AG09309 (cell line): Measurements from ENCODE around the gene AGBL4.

Source experiments
- DNase-seq: peaks from one replicate; pipeline ENCODE4 v3.0.0-alpha.2; 2010; ENCODE audit warnings: low read depth
- H3K4me3 ChIP-seq: 2 replicates; pipeline ENCODE4 v1.5.1; 2011; ENCODE audit warnings: mild to moderate bottlenecking, low read depth, low read length, moderate library complexity; ENCODE audit not compliant: control insufficient read depth
- TF ChIP-seq, protein P1 (sequence below): IDR thresholded peaks from 2 replicates; pipeline ENCODE4 v1.5.1; 2011; ENCODE audit warnings: mild to moderate bottlenecking, low read depth, low read length, inconsistent platforms; ENCODE audit not compliant: insufficient read depth, control insufficient read depth; ENCODE audit errors: missing control alignments

Gene AGBL4

DNA sequence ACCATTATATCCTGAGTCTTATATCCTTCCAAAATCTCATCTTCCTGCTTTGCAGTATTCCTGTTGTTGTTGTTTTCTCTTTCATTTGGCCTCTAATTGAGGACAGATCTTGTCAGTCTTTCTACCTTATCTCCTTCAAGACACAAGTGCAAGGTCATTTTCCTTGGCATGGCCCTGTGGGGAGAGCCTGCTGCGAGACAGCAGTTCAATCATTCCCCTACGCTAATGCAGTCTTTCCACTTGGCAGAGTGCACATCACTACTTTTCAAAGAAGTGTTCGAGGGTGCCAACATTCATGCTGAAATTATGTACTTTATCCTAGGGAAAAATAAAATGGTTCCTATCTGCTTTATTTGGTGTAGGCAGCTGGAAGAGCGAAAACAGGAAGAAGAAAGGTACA is 1421.4 kb downstream of the AGBL4 start:
- no peak overlapping the region for H3K4me3 ChIP-seq
- TF ChIP-seq, protein P1, sequence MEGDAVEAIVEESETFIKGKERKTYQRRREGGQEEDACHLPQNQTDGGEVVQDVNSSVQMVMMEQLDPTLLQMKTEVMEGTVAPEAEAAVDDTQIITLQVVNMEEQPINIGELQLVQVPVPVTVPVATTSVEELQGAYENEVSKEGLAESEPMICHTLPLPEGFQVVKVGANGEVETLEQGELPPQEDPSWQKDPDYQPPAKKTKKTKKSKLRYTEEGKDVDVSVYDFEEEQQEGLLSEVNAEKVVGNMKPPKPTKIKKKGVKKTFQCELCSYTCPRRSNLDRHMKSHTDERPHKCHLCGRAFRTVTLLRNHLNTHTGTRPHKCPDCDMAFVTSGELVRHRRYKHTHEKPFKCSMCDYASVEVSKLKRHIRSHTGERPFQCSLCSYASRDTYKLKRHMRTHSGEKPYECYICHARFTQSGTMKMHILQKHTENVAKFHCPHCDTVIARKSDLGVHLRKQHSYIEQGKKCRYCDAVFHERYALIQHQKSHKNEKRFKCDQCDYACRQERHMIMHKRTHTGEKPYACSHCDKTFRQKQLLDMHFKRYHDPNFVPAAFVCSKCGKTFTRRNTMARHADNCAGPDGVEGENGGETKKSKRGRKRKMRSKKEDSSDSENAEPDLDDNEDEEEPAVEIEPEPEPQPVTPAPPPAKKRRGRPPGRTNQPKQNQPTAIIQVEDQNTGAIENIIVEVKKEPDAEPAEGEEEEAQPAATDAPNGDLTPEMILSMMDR: no peak
- no peak for DNase-seq

DNA sequence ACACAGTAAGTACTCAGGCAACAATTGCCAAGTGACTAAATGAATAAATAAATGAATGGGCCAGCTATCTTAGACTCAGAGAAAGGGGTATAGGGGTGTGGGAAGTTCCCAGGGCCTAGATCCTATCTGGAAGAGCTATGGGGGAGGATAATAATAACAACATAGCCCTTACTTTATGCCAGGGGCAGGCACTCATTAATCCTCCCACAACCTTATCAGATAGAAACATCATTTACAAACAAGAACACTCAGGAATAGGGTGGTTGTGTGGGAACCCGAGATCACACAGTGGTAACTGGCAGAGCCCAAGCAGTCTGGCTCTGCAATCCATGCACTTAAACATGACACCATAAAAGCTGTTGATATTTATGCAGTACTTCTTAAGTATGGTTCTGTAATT is 1423.6 kb downstream of the AGBL4 start:
- no peak overlapping the region for H3K4me3 ChIP-seq
- no peak for DNase-seq
- TF ChIP-seq, protein P1: no peak

DNA sequence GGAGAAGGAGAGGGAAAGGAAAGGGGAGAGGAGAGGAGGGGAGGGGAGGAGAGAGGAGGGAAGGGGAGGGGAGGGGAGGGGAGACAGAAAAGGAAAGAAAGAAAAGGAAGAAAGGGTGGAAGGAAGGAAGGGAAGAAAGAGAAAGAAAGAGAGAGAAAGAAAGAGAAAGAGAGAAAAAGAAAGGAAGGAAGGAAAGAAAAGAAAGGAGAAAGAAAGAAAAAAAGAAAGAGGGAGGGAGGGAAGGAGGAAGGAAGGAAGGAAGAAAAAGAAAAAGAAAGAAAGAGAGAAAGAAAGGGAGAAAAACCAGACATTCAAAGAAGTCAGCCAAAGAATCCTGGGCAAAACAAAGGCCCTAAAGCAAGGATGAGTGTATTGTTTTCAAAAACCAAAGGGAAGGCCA is 1426.1 kb downstream of the AGBL4 start:
- TF ChIP-seq, protein P1: no peak
- H3K4me3 ChIP-seq: no peak overlapping the region
- no peak for DNase-seq

DNA sequence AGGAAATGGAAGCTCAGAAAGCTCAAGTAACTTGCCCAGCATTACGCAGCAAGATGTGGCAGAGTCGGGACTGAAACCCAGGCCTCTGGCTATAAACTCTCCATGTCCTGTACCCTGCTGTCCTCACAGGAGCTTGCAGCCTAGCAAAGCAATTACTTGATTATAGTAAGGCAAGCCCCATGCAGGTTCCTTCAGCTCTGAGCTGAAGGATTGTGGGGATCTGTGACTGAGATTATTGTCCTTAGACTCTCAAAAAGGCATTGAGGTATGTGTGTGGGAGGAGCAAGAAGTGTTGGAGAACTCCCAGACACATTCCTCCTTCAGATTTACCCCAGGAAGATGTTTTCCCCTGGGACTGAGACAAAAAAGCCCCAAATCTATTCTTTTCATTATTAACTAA is 1427.7 kb downstream of the AGBL4 start:
- TF ChIP-seq, protein P1: no peak
- no peak for DNase-seq
- no peak overlapping the region for H3K4me3 ChIP-seq

DNA sequence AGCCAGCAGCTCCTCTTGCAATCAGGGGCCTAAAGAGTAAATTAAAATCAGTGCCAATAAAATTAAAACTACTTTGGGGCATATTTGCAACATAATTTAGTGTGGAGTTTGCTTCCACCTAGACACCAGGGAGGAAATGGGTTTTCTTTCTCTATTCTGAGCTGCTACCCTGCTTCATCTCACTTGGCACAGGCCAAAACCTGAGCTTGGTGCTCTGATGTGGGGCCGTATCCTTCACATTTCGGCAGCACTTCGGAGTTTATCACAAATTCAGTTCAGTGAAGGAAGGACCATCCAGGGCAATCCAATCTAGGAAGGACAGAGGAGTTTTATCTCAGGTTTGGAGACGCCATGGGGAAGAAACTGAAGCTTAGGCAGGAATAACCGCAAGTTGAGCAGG is 1428.1 kb downstream of the AGBL4 start:
- no peak overlapping the region for H3K4me3 ChIP-seq
- DNase-seq: no peak
- TF ChIP-seq, protein P1: no peak

DNA sequence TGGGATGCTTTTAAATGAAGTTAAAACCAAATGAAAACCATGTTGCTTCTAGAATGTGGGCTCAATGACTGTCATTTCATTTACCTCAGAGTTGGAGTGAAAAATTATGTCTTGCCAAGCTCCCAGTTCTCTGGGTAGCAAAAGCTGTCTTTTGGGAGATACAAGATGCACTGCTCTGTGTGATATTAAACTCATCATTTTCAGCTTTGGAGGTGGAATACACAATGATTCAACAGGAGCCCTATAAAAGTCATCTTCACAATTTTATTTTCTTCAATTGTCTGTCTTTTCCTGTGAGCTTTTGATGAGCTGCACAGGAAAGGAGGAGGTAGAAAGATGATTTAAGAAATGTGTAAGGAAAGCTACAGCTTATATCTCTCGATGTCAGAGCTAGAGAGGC is 1431.4 kb downstream of the AGBL4 start:
- H3K4me3 ChIP-seq: no peak overlapping the region
- TF ChIP-seq, protein P1: no peak
- no peak for DNase-seq

DNA sequence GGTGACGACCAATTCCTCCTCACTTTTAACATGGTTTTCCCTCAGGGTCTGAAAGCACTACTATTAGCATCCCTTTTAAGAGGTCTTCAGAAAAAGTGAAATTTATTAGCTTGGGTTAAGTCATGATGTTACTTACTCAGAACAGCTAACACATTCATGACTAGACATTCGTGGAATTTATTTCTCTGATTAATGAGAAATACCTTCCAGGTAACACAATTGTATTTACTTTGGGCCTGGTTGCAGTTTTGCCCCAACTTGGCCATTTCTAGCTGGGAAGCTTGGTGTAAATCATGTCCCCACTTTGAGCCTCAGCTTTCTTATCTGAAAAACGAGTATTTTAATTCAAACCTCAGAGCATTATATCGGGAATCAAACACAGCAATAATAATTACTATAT is 1432.6 kb downstream of the AGBL4 start:
- H3K4me3 ChIP-seq: no peak overlapping the region
- DNase-seq: no peak
- TF ChIP-seq, protein P1: no peak
